GM21529 (cell line): ENCODE results near the gene DCAF7.

ENCODE experiments used
- ATAC-seq: cut with Tn5 transposase; IDR thresholded peaks from one replicate; pipeline ENCODE4 v1.9.1; 2021; ENCODE audit not compliant: unreplicated experiment

The DCAF7 gene

DNA sequence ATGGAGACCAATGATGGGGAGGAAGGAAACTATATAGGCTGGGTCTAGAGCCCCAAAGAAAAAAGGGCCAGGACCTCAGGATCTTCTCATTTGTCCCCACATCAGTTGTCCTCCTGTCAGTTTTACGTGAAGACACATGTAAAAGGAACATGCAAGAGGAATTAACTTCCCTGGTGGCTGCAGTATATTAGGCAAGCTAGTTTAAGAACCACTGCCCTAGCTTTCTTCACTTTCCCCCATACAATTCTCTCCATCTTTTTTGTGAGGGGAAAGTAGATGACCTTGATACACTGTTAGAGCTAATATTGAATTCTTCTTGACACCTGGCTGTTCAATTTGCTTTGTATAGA lies 74.2 kb downstream of the DCAF7 start:
- no peak for ATAC-seq

- no peak for ATAC-seq
Observed at GRCh38 chr17:63626551-63627180, 76.4 kb downstream of the DCAF7 start.

GRCh38 chr17:63629627-63630026 lies 79.3 kb downstream of the DCAF7 start:
- no peak for ATAC-seq

GRCh38 chr17:63631062-63631461 lies 80.8 kb downstream of the DCAF7 start:
- ATAC-seq, result no peak

DNA sequence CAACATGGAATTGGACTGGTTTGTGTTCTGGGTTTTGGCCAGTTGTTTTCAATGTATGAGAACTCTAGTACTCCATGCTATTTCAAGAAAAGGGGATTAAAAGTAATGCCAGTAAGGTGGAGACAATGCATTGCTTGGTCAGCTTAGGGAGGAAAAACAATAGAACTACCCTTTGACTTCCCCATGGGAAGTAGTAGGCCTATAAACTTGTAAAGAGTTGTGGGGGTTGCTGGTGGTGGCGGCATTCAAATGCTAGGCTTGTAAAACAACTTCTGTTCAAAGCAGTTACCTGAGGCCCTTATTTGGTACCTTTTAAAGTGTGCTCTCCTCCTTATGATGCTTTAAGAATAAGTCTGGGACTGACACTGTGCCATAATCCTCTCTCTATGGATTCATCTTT lies 81.3 kb downstream of the DCAF7 start:
- ATAC-seq, result no peak

DNA sequence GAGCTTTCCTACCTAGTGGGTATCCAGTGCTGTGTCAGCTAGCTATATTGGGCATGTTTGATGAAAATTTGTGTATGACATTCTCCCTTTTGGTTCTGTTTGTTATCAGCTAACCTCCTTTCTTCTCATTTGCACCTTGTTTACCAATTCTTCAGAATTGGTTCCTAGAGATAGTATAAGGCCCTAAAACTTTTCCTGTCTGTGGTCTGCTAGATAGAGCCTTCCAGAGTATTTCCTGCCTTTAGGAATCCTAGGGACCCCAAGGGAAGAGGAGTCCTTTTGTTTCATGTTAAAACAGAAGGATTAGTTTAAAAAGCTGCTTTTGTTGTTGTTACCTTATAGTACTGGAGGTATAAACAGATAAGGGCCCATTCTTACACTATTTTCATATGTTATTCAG lies 83.5 kb downstream of the DCAF7 start:
- no peak for ATAC-seq

GRCh38 chr17:63634163-63634562 lies 83.9 kb downstream of the DCAF7 start:
- no peak for ATAC-seq

DNA sequence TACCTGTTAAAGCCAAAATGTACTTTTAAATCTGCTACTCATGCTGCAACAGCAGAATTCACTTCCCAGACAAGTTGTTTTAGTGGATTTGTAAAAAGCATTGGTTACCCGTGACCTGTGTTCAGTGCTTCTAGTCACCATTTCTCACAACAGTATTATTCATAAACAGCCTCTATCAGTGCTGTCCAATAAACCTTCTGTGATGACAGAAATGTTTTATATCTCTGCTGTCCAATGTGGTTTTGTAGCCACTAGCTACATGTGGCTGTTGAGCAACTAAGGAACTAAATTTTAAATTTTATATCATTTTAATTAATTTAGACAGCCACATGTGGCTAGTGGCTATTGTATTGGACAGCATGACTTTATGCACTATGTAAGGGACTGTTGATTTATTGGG lies 84.5 kb downstream of the DCAF7 start:
- no peak for ATAC-seq

DNA sequence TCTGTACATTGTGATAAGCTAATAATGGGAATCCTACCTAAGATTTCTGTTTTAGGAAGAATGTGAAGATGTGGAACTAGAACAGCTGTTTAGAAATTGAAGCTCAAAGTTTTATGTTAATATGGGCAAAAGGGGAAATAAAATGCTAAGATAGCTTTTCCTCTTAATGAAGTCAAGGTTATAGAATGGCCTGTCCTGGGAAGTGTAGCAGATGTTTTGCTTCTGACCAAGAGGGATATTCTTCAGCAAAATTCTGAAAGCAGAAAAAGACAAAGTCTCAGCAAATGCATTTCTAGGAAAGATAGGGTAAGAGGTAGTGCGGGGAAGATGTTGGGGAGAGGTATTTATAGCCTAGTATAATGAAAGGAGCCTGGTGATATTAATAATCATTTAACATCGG lies 85.0 kb downstream of the DCAF7 start:
- no peak for ATAC-seq

- ATAC-seq, result no peak
Observed at GRCh38 chr17:63635787-63636186, 85.5 kb downstream of the DCAF7 start.

GRCh38 chr17:63639125-63639524 lies 88.8 kb downstream of the DCAF7 start:
- ATAC-seq, result no peak

- ATAC-seq, result no peak
Observed at GRCh38 chr17:63640038-63640437, 89.8 kb downstream of the DCAF7 start.

DNA sequence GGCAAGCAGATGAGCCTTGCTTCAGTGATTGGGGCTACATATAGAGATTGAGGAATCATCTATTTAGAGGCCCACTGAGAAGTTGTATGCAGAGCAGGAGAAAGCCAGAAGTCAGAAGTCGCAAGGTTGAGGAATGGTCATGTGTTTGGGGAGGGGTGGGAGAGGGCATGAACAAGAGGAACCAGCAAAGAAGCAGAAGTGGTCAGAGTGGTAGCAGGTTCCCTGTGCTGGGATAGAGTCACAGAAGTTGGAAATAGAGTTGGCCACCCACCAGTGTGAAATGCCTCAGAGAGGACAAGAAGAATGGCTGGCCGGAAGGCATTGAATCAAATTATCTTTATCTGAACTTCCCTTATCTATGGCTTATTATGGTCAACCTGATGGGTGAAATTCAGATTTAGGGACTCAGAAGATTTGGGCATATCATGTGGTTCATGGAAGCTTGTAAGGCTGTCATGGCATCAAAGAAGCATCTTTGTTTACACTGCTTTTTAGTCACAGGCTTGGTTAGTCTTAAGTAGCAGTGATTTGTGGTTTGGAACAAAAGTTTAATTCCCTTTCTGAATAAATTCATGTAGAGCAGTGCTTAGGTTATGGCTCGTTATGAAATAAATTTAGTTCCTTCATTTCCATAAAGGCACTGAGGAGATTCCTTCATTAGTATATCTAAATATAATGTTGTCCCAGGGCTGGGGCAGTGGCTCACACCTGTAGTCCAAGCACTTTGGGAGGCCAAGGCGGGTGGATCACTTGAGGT lies 91.6 kb downstream of the DCAF7 start:
- ATAC-seq, result no peak
